HepG2 (cell line): ENCODE data around the gene ZNF74. TPM values are rescaled to one million over a fixed set of nuclear protein-coding genes. Genes with fewer than 3 reads are reported as not detected.

Source experiments
- CEBPB ChIP-seq: IDR thresholded peaks from 2 replicates; pipeline ENCODE4 v1.6.1; 2011; ENCODE audit warnings: low read depth, low read length, improper control_type of control experiment, borderline replicate concordance
- CREM ChIP-seq, 2 experiments: sonication (generic) in 1 of 2; formaldehyde crosslinking in 1 of 2; IDR thresholded peaks; 2 replicates each; pipeline versions ENCODE4 v1.4.0 to v1.6.1; 2016 to 2020; ENCODE audit warnings: antibody characterized with exemption in 1 of 2, mild to moderate bottlenecking in 1 of 2, missing genetic modification reagents in 1 of 2
- NAIF1 ChIP-seq: sonication (generic); formaldehyde crosslinking; IDR thresholded peaks from 2 replicates; pipeline ENCODE4 v1.5.0; 2020; ENCODE audit warnings: mild to moderate bottlenecking, missing genetic modification reagents, borderline replicate concordance
- NFATC3 ChIP-seq: sonication (generic); formaldehyde crosslinking; IDR thresholded peaks from 2 replicates; pipeline ENCODE4 v1.5.1; 2020; ENCODE audit warnings: mild to moderate bottlenecking, missing genetic modification reagents
- NFKB2 ChIP-seq: sonication (generic); formaldehyde crosslinking; IDR thresholded peaks from 2 replicates; pipeline ENCODE4 v1.4.0; 2020; ENCODE audit warnings: missing genetic modification reagents, borderline replicate concordance
- NR2F1 ChIP-seq, 2 experiments: fragments of 450-650 bp in 1 of 2; formaldehyde crosslinking in 1 of 2; IDR thresholded peaks; 2 replicates each; pipeline versions ENCODE4 v1.5.0 to v1.6.1; 2016 to 2020; ENCODE audit warnings: mild to moderate bottlenecking in 1 of 2, missing compliant biosample characterization in 1 of 2, missing genetic modification reagents in 1 of 2, moderate library complexity in 1 of 2
- SALL2 ChIP-seq: sonication (generic); formaldehyde crosslinking; IDR thresholded peaks from 2 replicates; pipeline ENCODE4 v1.8.1; 2023; ENCODE audit warnings: mild to moderate bottlenecking, missing genetic modification reagents, inconsistent platforms
- SKI ChIP-seq: fragments of 450-650 bp; IDR thresholded peaks from one replicate; pipeline ENCODE4 v1.6.1; 2018; ENCODE audit warnings: mild to moderate bottlenecking; ENCODE audit not compliant: partially characterized antibody
- THAP11 ChIP-seq: IDR thresholded peaks from 2 replicates; pipeline ENCODE4 v1.6.1; 2016; ENCODE audit warnings: missing biosample characterization, missing genetic modification reagents
- WIZ ChIP-seq: sonication (generic); formaldehyde crosslinking; IDR thresholded peaks from 2 replicates; pipeline ENCODE4 v1.5.1; 2020; ENCODE audit warnings: mild to moderate bottlenecking, missing genetic modification reagents
- ZFP36L1 ChIP-seq: sonication (generic); formaldehyde crosslinking; IDR thresholded peaks from 2 replicates; pipeline ENCODE4 v1.8.0; 2022; ENCODE audit warnings: mild to moderate bottlenecking, missing genetic modification reagents, moderate library complexity
- ZHX2 ChIP-seq, 2 experiments: sonication (generic) in 1 of 2; formaldehyde crosslinking in 1 of 2; IDR thresholded peaks; 2 replicates each; pipeline versions ENCODE4 v1.6.1 to v1.9.0; 2014 to 2022; ENCODE audit warnings: antibody characterized with exemption in 1 of 2, borderline replicate concordance in 1 of 2, inconsistent platforms in 1 of 2, low read depth in 1 of 2, missing genetic modification reagents in 1 of 2
- ZNF746 ChIP-seq: sonication (generic); formaldehyde crosslinking; IDR thresholded peaks from 2 replicates; pipeline ENCODE4 v1.8.0; 2022; ENCODE audit warnings: mild to moderate bottlenecking, missing genetic modification reagents
- ZSCAN21 ChIP-seq: sonication (generic); formaldehyde crosslinking; IDR thresholded peaks from 2 replicates; pipeline ENCODE4 v1.8.0; 2022; ENCODE audit warnings: mild to moderate bottlenecking, missing genetic modification reagents, moderate library complexity, borderline replicate concordance
- polyA plus RNA-seq, 8 experiments: library from polyadenylated mRNA; depleted of rRNA in 3 of 8; stranded (reverse) in 7 of 8; unstranded in 1 of 8; fragments of >200 nt; fragmentation: Illumina TruSeq in 4 of 8; extraction: Trizol in 4 of 8; gene quantifications; 2 replicates each; pipeline versions ENCODE4 v1.2.1 to v1.2.3, GENCODE V29; 2011 to 2016; ENCODE audit warnings: low read depth in 4 of 8, missing spikeins in 1 of 8, mixed read lengths in 1 of 8; ENCODE audit not compliant: insufficient read depth in 1 of 8
- total RNA-seq, 5 experiments: library from RNA; depleted of rRNA; stranded (reverse); fragments of >200 nt; fragmentation: Illumina TruSeq; extraction: Trizol; gene quantifications; 2 replicates each; pipeline ENCODE4 v1.2.3, GENCODE V29; 2016; ENCODE audit warnings: low read depth in 1 of 5
- TF ChIP-seq, protein P1 (sequence below): sonication (generic); formaldehyde crosslinking; conservative IDR thresholded peaks from 2 replicates; pipeline ENCODE4 v1.8.1; 2023; ENCODE audit warnings: missing genetic modification reagents
- TF ChIP-seq, protein P2 (sequence below): sonication (generic); formaldehyde crosslinking; IDR thresholded peaks from 2 replicates; pipeline ENCODE4 v1.8.0; 2022; ENCODE audit warnings: mild to moderate bottlenecking, missing genetic modification reagents; ENCODE audit not compliant: insufficient replicate concordance

The ZNF74 gene
- total and polyA plus RNA-seq, 2 of the 13 experiments (the other 11 are each of a cell fraction or from before 2014, with no cell fraction given), result 6.3 to 9.1 TPM

- TF ChIP-seq ZNF746 (CRISPR knock-in tag) (peak; percentile 65; the same call in 1 of the 2 replicates), CREM (IDR thresholded peaks at IDR 0.05) (peak; percentile 79), CREM (CRISPR knock-in tag; IDR thresholded peaks at IDR 0.05) (no peak), SALL2 (CRISPR knock-in tag) (peak; percentile 18; the same call in 1 of the 2 replicates), WIZ (CRISPR knock-in tag) (0 out of 2 replicates have a peak, but pooled peaks have one; percentile 72), ZSCAN21 (CRISPR knock-in tag) (peak; percentile 79), NFKB2 (peak; percentile 88; the same call in 1 of the 2 replicates), NR2F1 (CRISPR knock-in tag; IDR thresholded peaks at IDR 0.05) (no peak), SKI (no peak), ZHX2 (IDR thresholded peaks at IDR 0.05; ENCODE audit: low read depth) (no peak), ZHX2 (CRISPR knock-in tag; IDR thresholded peaks at IDR 0.05; ENCODE audit: borderline replicate concordance) (0 out of 2 replicates have a peak, but pooled peaks have one; percentile 66), NFATC3 (CRISPR knock-in tag) (0 out of 2 replicates have a peak, but pooled peaks have one; percentile 27), CEBPB (no peak), ZFP36L1 (CRISPR knock-in tag) (0 out of 2 replicates have a peak, but pooled peaks have one; percentile 76), THAP11 (peak; percentile 96), NAIF1 (CRISPR knock-in tag) (peak; percentile 85; the same call in 1 of the 2 replicates)
- TF ChIP-seq, protein P1, sequence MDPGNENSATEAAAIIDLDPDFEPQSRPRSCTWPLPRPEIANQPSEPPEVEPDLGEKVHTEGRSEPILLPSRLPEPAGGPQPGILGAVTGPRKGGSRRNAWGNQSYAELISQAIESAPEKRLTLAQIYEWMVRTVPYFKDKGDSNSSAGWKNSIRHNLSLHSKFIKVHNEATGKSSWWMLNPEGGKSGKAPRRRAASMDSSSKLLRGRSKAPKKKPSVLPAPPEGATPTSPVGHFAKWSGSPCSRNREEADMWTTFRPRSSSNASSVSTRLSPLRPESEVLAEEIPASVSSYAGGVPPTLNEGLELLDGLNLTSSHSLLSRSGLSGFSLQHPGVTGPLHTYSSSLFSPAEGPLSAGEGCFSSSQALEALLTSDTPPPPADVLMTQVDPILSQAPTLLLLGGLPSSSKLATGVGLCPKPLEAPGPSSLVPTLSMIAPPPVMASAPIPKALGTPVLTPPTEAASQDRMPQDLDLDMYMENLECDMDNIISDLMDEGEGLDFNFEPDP (CRISPR knock-in tag), result 0 out of 2 replicates have a peak, but pooled peaks have one; percentile 70
- TF ChIP-seq, protein P2, sequence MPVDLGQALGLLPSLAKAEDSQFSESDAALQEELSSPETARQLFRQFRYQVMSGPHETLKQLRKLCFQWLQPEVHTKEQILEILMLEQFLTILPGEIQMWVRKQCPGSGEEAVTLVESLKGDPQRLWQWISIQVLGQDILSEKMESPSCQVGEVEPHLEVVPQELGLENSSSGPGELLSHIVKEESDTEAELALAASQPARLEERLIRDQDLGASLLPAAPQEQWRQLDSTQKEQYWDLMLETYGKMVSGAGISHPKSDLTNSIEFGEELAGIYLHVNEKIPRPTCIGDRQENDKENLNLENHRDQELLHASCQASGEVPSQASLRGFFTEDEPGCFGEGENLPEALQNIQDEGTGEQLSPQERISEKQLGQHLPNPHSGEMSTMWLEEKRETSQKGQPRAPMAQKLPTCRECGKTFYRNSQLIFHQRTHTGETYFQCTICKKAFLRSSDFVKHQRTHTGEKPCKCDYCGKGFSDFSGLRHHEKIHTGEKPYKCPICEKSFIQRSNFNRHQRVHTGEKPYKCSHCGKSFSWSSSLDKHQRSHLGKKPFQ (CRISPR knock-in tag), result peak; percentile 64
These were observed at the start of gene ZNF74 (continued) for GRCh38 chr22:20393705-20394476.
